ENCODE results near the gene JMJD8. TPM values are rescaled to one million over a fixed set of nuclear protein-coding genes. Genes with fewer than 3 reads are reported as not detected.

Gene JMJD8
- total and polyA plus RNA-seq, 9 of the 15 experiments (the other 6 are each of a cell fraction or from before 2014, with no cell fraction given), result 1.2 to 50.6 (median 29.3) TPM

DNA sequence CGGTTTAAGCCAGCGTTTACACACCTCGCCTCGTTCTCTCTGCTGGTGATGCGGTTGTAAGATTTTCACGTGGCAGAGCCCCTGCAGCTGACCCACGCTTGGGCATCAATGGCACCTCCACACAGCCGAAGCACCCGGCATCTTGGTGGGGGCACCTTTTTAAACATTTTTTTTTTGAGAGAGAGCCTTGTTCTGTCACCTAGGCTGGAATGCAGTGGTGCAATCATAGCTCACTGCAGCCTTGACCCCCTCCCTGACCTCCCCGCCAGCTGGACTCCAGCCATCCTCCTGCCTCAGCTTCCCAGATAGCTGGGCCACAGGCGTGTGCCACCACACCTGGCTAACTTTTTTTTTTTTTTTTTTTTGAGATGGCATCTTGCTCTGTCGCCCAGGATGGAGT lies 30.1 kb downstream of the JMJD8 start:
- no peaks in the 10 kb centered on the region for H4K20me1 ChIP-seq (replicated peaks; ENCODE audit: control insufficient read depth, insufficient read depth, low read length)
- H3K9me3 ChIP-seq (replicated peaks; ENCODE audit: control insufficient read depth, insufficient read depth, low read depth, low read length), result no peaks in the 10 kb centered on the region
- H3K36me3 ChIP-seq (ENCODE audit: control insufficient read depth, insufficient read depth, low read length), result no peaks in the 10 kb centered on the region
- intact Hi-C loops (cut with micrococcal nuclease) (no loop called here), in situ Hi-C loops (cut with MboI) (no loop called here)
- H3K27ac ChIP-seq (ENCODE audit: extremely low read depth, low read depth, low read length), result no peak overlapping the region
- ChIA-PET POLR2A (interaction anchor here (0.5 to 0.6 kb wide), 3 partner anchors 70 to 94 kb away, joined by 3 to 4 read pairs (median 3); no protein-coding TSS in a partner anchor), CTCF (ENCODE audit: low intra/inter-chr PET ratio) (no interaction called here)
- H3K79me2 ChIP-seq (ENCODE audit: control insufficient read depth, insufficient read depth, low read length), result no peaks in the 10 kb centered on the region
- no peaks in the 10 kb centered on the region for H3K27me3 ChIP-seq (ENCODE audit: control insufficient read depth in 2 of 2, insufficient read depth in 2 of 2, low read length in 2 of 2)
- no peak overlapping the region for H3K4me3 ChIP-seq
- 56% methylated on average over 10 of the region's 12 CpGs for WGBS (ENCODE audit: insufficient coverage, low coverage, missing lambda C conversion rate)
- no TSS peak for BruUV-seq (replicated peaks)
- peaks cover 0 to 89% of the 10 kb centered on the region in 2 experiments; a peak in 2 of 5 replicates for H3K4me1 ChIP-seq (replicated peaks in 1 of 2; ENCODE audit: control insufficient read depth in 2 of 2, insufficient read depth in 2 of 2, low read length in 2 of 2)
- H3K4me2 ChIP-seq (ENCODE audit: insufficient read depth, low read length), result no peak overlapping the region
- peak overlapping the region in 1 of 2 experiments; percentile 17; a peak in 1 of 4 replicates for H3K9ac ChIP-seq (ENCODE audit: insufficient read depth in 1 of 2, low read depth in 2 of 2, low read length in 2 of 2)
- FAIRE-seq, result no peak
- no peaks in the 10 kb centered on the region for H3K9me1 ChIP-seq (ENCODE audit: control insufficient read depth, insufficient read depth, low read length)
- no peak overlapping the region for H2AFZ ChIP-seq (ENCODE audit: low read depth, low read length)
- no peak for DNase-seq (ENCODE audit: extremely low read depth in 1 of 4, low spot score in 3 of 4)
- no peak for ATAC-seq
- TF ChIP-seq SMAD2 (IDR thresholded peaks at IDR 0.05; ENCODE audit: low read depth, low read length), result no peak
- no peak for TF ChIP-seq KLF13 (tag; IDR thresholded peaks at IDR 0.05; ENCODE audit: borderline replicate concordance, low read depth)
- TF ChIP-seq, protein P1, sequence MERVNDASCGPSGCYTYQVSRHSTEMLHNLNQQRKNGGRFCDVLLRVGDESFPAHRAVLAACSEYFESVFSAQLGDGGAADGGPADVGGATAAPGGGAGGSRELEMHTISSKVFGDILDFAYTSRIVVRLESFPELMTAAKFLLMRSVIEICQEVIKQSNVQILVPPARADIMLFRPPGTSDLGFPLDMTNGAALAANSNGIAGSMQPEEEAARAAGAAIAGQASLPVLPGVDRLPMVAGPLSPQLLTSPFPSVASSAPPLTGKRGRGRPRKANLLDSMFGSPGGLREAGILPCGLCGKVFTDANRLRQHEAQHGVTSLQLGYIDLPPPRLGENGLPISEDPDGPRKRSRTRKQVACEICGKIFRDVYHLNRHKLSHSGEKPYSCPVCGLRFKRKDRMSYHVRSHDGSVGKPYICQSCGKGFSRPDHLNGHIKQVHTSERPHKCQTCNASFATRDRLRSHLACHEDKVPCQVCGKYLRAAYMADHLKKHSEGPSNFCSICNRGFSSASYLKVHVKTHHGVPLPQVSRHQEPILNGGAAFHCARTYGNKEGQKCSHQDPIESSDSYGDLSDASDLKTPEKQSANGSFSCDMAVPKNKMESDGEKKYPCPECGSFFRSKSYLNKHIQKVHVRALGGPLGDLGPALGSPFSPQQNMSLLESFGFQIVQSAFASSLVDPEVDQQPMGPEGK (CRISPR knock-in tag; IDR thresholded peaks at IDR 0.05; ENCODE audit: borderline replicate concordance), result no peak
- TF ChIP-seq ZSCAN29 (IDR thresholded peaks at IDR 0.05), result no peak
- TF ChIP-seq ZKSCAN8 (CRISPR knock-in tag; IDR thresholded peaks at IDR 0.05), result no peak
- TF ChIP-seq STAG1 (CRISPR knock-in tag; IDR thresholded peaks at IDR 0.05; ENCODE audit: borderline replicate concordance), result no peak
- TF ChIP-seq RHOXF2B (CRISPR knock-in tag; conservative IDR thresholded peaks at IDR 0.05), result no peak
- no peak for TF ChIP-seq ZBTB33 (CRISPR knock-in tag; IDR thresholded peaks at IDR 0.05)
- TF ChIP-seq, protein P2, sequence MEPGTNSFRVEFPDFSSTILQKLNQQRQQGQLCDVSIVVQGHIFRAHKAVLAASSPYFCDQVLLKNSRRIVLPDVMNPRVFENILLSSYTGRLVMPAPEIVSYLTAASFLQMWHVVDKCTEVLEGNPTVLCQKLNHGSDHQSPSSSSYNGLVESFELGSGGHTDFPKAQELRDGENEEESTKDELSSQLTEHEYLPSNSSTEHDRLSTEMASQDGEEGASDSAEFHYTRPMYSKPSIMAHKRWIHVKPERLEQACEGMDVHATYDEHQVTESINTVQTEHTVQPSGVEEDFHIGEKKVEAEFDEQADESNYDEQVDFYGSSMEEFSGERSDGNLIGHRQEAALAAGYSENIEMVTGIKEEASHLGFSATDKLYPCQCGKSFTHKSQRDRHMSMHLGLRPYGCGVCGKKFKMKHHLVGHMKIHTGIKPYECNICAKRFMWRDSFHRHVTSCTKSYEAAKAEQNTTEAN (CRISPR knock-in tag; IDR thresholded peaks at IDR 0.05), result no peak
- TF ChIP-seq HDAC3 (IDR thresholded peaks at IDR 0.05; ENCODE audit: borderline replicate concordance, partially characterized antibody), result no peak
- TF ChIP-seq ZBTB11 (CRISPR knock-in tag; IDR thresholded peaks at IDR 0.05), result no peak
- TF ChIP-seq SMARCA4 (IDR thresholded peaks at IDR 0.05), result no peak

Measured in K562 (cell line).